DMS53 (cell line): ENCODE measurements around the gene HGS.
"Not testable (repeated sequence)": the region's sequence is repeated elsewhere in the genome, so short reads cannot be mapped to it uniquely, and the experiment has no call there.

Source experiments
- DNase-seq: peaks from one replicate; lab custom pipeline; 2025; lab: John Stamatoyannopoulos, UW

The HGS gene

GRCh38 chr17:81717049-81717765 is 33.4 kb downstream of the HGS start:
- DNase-seq, result no peak

GRCh38 chr17:81717766-81718089 is 33.9 kb downstream of the HGS start:
- DNase-seq, result no peak

GRCh38 chr17:81719410-81720266 is 35.8 kb downstream of the HGS start:
- DNase-seq, result no peak

- no peak for DNase-seq
Measured at GRCh38 chr17:81720267-81721071, 36.7 kb downstream of the HGS start.

GRCh38 chr17:81722184-81723120 is 38.6 kb downstream of the HGS start:
- peak; percentile 74 for DNase-seq

- DNase-seq, result peak; percentile 55
Measured at GRCh38 chr17:81723651-81724209, 39.9 kb downstream of the HGS start.

GRCh38 chr17:81725439-81725838 is 41.6 kb downstream of the HGS start:
- no peak for DNase-seq

GRCh38 chr17:81726004-81726403 is 42.2 kb downstream of the HGS start:
- DNase-seq, result no peak

- peak; percentile 87 for DNase-seq
Measured at GRCh38 chr17:81727324-81728031, 43.7 kb downstream of the HGS start.

- peak; percentile 93 for DNase-seq
Measured at GRCh38 chr17:81733507-81734404, 49.9 kb downstream of the HGS start.

GRCh38 chr17:81734405-81735263 is 50.8 kb downstream of the HGS start:
- DNase-seq, result no peak

GRCh38 chr17:81735264-81736102 is 51.7 kb downstream of the HGS start:
- peak; percentile 85 for DNase-seq

GRCh38 chr17:81737947-81738800 is 54.4 kb downstream of the HGS start:
- DNase-seq, result no peak

- DNase-seq, result no peak
Measured at GRCh38 chr17:81738801-81739393, 55.1 kb downstream of the HGS start.

GRCh38 chr17:81739593-81739992 is 55.8 kb downstream of the HGS start:
- DNase-seq, result not testable (repeated sequence)

- DNase-seq, result no peak
Measured at GRCh38 chr17:81740395-81740961, 56.7 kb downstream of the HGS start.
